Gastrocnemius medialis (tissue), 4 donors: Measurements from ENCODE around the gene NRAS. TPM values are rescaled to one million over a fixed set of nuclear protein-coding genes. Genes with fewer than 3 reads are reported as not detected.
"Not testable (repeated sequence)": the region's sequence is repeated elsewhere in the genome, so short reads cannot be mapped to it uniquely, and the experiment has no call there.

Experiments used
- ATAC-seq, 2 donors: fragments of 150-250 bp; one replicate each; pipeline ENCODE4 v1.9.1; 2016
- DNase-seq, 2 donors: peaks; one replicate each; pipeline ENCODE4 v3.0.0-alpha.2; 2019
- H3K27ac ChIP-seq, 4 donors: fragments of 200-600 bp; sonication (generic); 1 replicate in 1 of 4; 2 replicates in 3 of 4; pipeline ENCODE4 v1.5.1; 2016 to 2018; ENCODE audit warnings: mild to moderate bottlenecking in 2 of 4, moderate library complexity in 1 of 4
- H3K27me3 ChIP-seq, 3 donors: fragments of 200-600 bp; sonication (generic) in 2 of 3; 1 replicate in 1 of 3; 2 replicates in 2 of 3; pipeline versions ENCODE4 v1.5.1 to v1.6.0; 2016 to 2019; ENCODE audit warnings: mild to moderate bottlenecking in 1 of 3, moderate library complexity in 1 of 3
- H3K36me3 ChIP-seq, 2 donors: fragments of 200-600 bp; sonication (generic) in 1 of 2; one replicate each; pipeline ENCODE4 v1.5.1; 2017 to 2018
- H3K4me1 ChIP-seq, 2 donors: fragments of 200-600 bp; sonication (generic) in 1 of 2; one replicate each; pipeline ENCODE4 v1.5.1; 2016 to 2017; ENCODE audit warnings: mild to moderate bottlenecking in 2 of 2
- H3K4me3 ChIP-seq, 4 donors: fragments of 200-600 bp; sonication (generic) in 3 of 4; 1 replicate in 1 of 4; 2 replicates in 3 of 4; pipeline ENCODE4 v1.5.1; 2016 to 2019; ENCODE audit warnings: mild to moderate bottlenecking in 2 of 4
- H3K9me3 ChIP-seq, 3 donors: fragments of 200-600 bp; sonication (generic) in 2 of 3; 1 replicate in 1 of 3; 2 replicates in 2 of 3; pipeline ENCODE4 v1.5.1; 2016 to 2019
- POLR2A ChIP-seq, 2 donors: fragments of 450-650 bp; IDR thresholded peaks; one replicate each; pipeline ENCODE4 v1.6.1; 2017; ENCODE audit warnings: antibody characterized with exemption in 2 of 2, mild to moderate bottlenecking in 2 of 2, moderate library complexity in 2 of 2
- in situ Hi-C, 4 donors: fragments of 200-750 bp; cut with MboI; loops; one replicate each; pipeline versions ENCODE4 v1.15.0 to v1.8.0; 2017; ENCODE audit warnings: low sequenced_read_pairs in 4 of 4
- intact Hi-C: fragments of 100-400 bp; cut with DNase I; formaldehyde crosslinking; loops from one replicate; pipeline ENCODE4 v1.15.1; 2023; ENCODE audit warnings: low total_unique reads
- total RNA-seq, 4 donors: library from RNA; depleted of rRNA; stranded (reverse); fragments of >200 nt; gene quantifications; one replicate each; pipeline versions ENCODE4 v1.1.0 to v1.2.3, GENCODE V29; 2016
- TF ChIP-seq, protein P1 (sequence below), 5 experiments: fragments of 450-650 bp in 3 of 5; fragments of 200-600 bp in 2 of 5; sonication (generic) in 2 of 5; IDR thresholded peaks in 4 of 5; conservative IDR thresholded peaks in 1 of 5; 1 replicate in 4 of 5; 2 replicates in 1 of 5; pipeline ENCODE4 v1.5.1; 2016 to 2019; ENCODE audit warnings: antibody characterized with exemption in 5 of 5, mild to moderate bottlenecking in 3 of 5, moderate library complexity in 3 of 5

NRAS gene
- total RNA-seq, 4 donors from 2014 or later = 3.9 to 10.8 (median 6.6) TPM

DNA sequence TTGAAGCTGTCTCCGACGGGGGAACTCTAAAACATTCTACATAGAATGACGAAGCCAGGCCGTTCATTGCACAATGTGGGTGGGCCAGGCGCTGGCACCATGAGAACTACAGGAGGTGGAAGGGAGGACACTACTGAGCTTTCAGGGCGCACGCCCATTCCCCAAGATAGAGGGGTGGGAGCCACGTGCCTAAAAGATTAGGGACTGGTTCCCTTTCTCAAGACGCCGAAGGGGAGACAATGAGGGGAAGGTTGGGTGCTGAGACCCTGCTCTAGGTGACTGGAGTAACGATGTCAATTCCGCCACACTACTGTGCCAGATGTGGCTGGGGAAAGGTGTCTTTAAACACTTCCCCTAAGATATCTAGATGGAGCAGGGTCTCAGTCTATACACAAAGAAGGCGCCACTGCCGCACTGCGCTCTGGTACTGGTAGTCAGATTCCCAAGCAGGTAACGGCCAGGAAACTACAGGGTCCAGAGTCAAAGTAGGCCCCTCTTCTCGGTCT, 40.4 kb upstream of the NRAS start:
- in situ Hi-C loops (loop anchor here in 3 of 4 donors (10.0 to 25.0 kb wide), 2 partner anchors 170 to 172 kb away; partner anchors contain the start of gene BCAS2 (in 3 of the 3)), intact Hi-C loops (loop anchor here (1.0 to 10.0 kb wide), 6 partner anchors 54 to 1802 kb away; partner anchors contain the start of genes DENND2C, SLC16A1 and TRIM33)
- Histone ChIP-seq H3K4me3 (peak overlapping the region; percentile 83 to 98 (median 90)), H3K4me1 (peaks cover 39 to 44% of the 10 kb centered on the region in 2 donors), H3K36me3 (no peaks in the 10 kb centered on the region), H3K27ac (peak overlapping the region; percentile 97 to 100 (median 98)), H3K9me3 (no peaks in the 10 kb centered on the region), H3K27me3 (no peaks in the 10 kb centered on the region)
- DNase-seq (peak; percentile 41 to 66), ATAC-seq (peak; percentile 24 to 27)
- TF ChIP-seq, protein P1, sequence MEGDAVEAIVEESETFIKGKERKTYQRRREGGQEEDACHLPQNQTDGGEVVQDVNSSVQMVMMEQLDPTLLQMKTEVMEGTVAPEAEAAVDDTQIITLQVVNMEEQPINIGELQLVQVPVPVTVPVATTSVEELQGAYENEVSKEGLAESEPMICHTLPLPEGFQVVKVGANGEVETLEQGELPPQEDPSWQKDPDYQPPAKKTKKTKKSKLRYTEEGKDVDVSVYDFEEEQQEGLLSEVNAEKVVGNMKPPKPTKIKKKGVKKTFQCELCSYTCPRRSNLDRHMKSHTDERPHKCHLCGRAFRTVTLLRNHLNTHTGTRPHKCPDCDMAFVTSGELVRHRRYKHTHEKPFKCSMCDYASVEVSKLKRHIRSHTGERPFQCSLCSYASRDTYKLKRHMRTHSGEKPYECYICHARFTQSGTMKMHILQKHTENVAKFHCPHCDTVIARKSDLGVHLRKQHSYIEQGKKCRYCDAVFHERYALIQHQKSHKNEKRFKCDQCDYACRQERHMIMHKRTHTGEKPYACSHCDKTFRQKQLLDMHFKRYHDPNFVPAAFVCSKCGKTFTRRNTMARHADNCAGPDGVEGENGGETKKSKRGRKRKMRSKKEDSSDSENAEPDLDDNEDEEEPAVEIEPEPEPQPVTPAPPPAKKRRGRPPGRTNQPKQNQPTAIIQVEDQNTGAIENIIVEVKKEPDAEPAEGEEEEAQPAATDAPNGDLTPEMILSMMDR (IDR thresholded peaks at IDR 0.05 in 4 of 5, conservative IDR thresholded peaks at IDR 0.05 in 1 of 5) = no peak
- no peak for TF ChIP-seq POLR2A (IDR thresholded peaks at IDR 0.05)

DNA sequence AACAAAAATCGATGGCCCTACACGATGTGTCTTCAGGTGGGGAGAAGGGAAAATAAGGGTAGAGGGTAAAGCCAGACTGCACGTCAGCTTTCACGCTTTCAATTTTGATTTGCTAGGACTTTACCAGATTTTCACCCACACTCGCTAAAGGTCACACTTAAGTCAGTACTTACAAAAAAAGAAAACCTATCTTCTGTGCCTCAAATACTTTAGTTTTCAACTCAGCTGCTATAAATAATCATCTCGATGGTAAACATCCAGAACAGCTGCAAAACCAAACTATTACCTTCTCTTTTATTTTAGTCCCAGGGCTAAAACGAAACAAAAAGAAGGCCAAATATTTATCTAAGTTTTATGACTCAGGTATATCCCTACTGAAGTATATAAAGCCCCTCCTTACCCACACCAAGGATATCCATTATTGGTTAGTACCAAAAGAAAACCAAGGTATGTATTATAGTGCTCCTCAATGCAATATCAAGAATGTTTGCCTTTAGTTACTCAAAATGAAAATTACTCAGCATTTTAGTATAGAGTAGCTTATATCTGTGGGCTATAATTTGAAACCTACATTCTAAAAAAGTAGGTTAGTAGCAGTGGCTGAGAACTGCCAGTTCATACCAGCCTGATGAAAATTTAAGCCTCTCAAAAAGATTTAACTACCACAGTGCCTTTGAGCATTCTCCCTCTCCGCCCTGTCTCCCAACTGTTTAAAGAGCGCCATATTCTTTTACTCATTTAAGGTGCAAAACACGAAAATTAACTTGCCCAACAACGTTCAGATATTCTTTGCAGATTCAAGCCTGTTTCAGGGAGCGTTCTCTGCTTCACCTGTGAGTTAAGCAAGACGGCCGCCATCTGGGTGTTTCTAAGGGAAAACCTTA, 39.7 kb upstream of the NRAS start:
- TF ChIP-seq POLR2A (IDR thresholded peaks at IDR 0.05) = peak in 1 of 2 donors; percentile 61
- TF ChIP-seq, protein P1 (IDR thresholded peaks at IDR 0.05 in 4 of 5, conservative IDR thresholded peaks at IDR 0.05 in 1 of 5) = no peak
- in situ Hi-C loops (loop anchor here in 3 of 4 donors (10.0 to 25.0 kb wide), 2 partner anchors 169 to 171 kb away; partner anchors contain the start of gene BCAS2 (in 3 of the 3)), intact Hi-C loops (loop anchor here (5.0 to 10.0 kb wide), 3 partner anchors 426 to 1801 kb away; partner anchors contain the start of gene SLC16A1)
- DNase-seq = no peak
- Histone ChIP-seq H3K36me3 (no peaks in the 10 kb centered on the region), H3K27me3 (no peaks in the 10 kb centered on the region), H3K4me3 (peak overlapping the region; percentile 83 to 98 (median 90)), H3K27ac (peak overlapping the region; percentile 97 to 100 (median 98)), H3K4me1 (peaks cover 47 to 52% of the 10 kb centered on the region in 2 donors), H3K9me3 (no peaks in the 10 kb centered on the region)
- peak; percentile 7 to 26 for ATAC-seq

DNA sequence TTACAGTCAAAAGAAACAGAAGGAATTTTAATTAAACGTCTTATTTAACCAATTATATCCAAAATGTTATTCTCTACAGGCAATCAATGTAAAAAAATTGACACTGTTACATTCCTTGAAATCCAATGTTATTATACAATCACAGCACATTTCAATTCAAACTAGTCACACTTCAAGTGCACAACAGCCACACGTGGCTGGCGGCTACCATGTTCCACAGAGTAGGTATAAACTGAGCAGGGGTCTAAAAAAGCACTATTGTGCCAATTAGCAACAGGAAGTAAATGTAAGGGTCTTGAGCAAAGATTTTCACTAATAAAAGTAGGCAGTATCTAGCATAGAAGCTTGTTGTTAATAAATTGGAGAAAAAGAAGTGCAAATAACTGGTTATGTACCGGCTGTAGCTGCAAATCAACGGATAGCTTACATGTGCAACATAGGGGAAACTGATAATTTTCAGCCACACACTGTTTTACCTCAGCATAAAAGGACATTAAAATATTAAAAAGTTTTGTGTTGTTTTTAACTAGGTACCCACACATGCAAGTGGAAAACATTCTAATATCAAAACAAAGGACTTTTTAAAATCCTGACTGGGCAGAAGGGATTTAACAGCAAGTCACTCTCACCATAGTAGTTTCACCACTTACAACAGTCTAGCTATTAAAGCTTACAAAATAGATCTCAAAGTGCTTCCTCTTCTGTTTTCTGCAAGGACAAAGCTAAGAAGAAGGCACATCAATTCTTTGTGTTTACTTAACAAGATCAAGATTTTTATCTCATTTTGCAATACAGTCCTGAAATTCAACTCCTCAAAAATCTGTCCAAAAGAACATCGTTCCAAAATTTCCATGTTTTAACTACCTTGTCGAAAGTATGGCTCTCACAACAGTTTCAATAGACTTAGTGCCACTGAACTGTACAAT, 38.7 kb upstream of the NRAS start:
- intact Hi-C loops (loop anchor here (5.0 to 10.0 kb wide), 3 partner anchors 427 to 1800 kb away; partner anchors contain the start of gene SLC16A1), in situ Hi-C loops (loop anchor here in 3 of 4 donors (10.0 to 25.0 kb wide), 2 partner anchors 168 to 170 kb away; partner anchors contain the start of gene BCAS2 (in 3 of the 3))
- Histone ChIP-seq H3K9me3 (no peaks in the 10 kb centered on the region), H3K27ac (peak overlapping the region; percentile 97 to 100 (median 98)), H3K27me3 (no peaks in the 10 kb centered on the region), H3K36me3 (no peaks in the 10 kb centered on the region), H3K4me1 (peaks cover 56 to 61% of the 10 kb centered on the region in 2 donors), H3K4me3 (peak overlapping the region; percentile 83 to 98 (median 90))
- DNase-seq (no peak), ATAC-seq (no peak)
- TF ChIP-seq, protein P1 (IDR thresholded peaks at IDR 0.05 in 4 of 5, conservative IDR thresholded peaks at IDR 0.05 in 1 of 5) = no peak
- no peak for TF ChIP-seq POLR2A (IDR thresholded peaks at IDR 0.05)

DNA sequence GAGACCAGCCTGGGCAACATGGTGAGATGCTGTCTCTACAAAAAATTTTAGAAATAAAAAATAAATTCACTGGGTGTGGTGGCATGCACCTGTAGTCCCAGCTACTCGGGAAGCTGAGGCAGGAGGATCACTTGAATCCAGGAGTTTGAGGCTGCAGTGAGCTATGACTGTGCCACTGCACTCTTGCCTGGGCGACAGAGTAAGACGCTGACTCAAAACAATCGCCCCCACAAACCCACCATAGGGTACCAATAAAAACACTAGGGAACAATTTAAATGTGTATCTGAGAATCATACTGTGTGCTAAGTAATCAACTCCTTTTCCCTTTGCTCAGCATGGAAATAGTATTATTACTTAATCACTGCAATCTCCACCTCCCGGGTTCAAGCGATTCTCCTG, 37.1 kb upstream of the NRAS start:
- H3K9me3 ChIP-seq, ATAC-seq, DNase-seq, H3K27me3 ChIP-seq, H3K36me3 ChIP-seq: not testable (repeated sequence)
- intact Hi-C loops (loop anchor here (10.0 kb wide), 2 partner anchors 969 to 1799 kb away; partner anchors contain the start of gene SLC16A1), in situ Hi-C loops (loop anchor here in 3 of 4 donors (5.0 to 25.0 kb wide), 3 partner anchors 76 to 169 kb away; partner anchors contain the start of gene BCAS2 (in 3 of the 3))
- Histone ChIP-seq H3K4me3 (peak overlapping the region; percentile 5 to 94 (median 84)), H3K4me1 (peaks cover 71 to 77% of the 10 kb centered on the region in 2 donors), H3K27ac (peak overlapping the region; percentile 97 to 100 (median 98))
